ENCODE measurements around the gene NHLRC4.
"Not testable (repeated sequence)": the region's sequence is repeated elsewhere in the genome, so short reads cannot be mapped to it uniquely, and the experiment has no call there.

Gene NHLRC4

GRCh38 chr16:586047-586644 is 19.3 kb downstream of the NHLRC4 start:
- DNase-seq: peak; percentile 44

GRCh38 chr16:586645-587590 is 20.1 kb downstream of the NHLRC4 start:
- DNase-seq: peak; percentile 35

- peak; percentile 79 for DNase-seq
Observed at GRCh38 chr16:588639-588888, 21.8 kb downstream of the NHLRC4 start.

GRCh38 chr16:588889-589657 is 22.3 kb downstream of the NHLRC4 start:
- peak; percentile 99 for DNase-seq

GRCh38 chr16:589658-590187 is 22.9 kb downstream of the NHLRC4 start, which contains the start of gene RAB40C:
TSS of gene RAB40C (plus strand) at chr16:590066. CDS start at chr16:590292, 226 bp downstream.
- DNase-seq: peak; percentile 99

- DNase-seq: peak; percentile 69
Observed at GRCh38 chr16:590188-590814, 23.5 kb downstream of the NHLRC4 start.

- no peak for DNase-seq
Observed at GRCh38 chr16:590815-591200, 24.0 kb downstream of the NHLRC4 start.

GRCh38 chr16:591231-591630 is 24.4 kb downstream of the NHLRC4 start:
- no peak for DNase-seq

GRCh38 chr16:591892-592517 is 25.2 kb downstream of the NHLRC4 start:
- DNase-seq: no peak

- DNase-seq: no peak
Observed at GRCh38 chr16:592518-593306, 25.9 kb downstream of the NHLRC4 start.

GRCh38 chr16:593406-593805 is 26.6 kb downstream of the NHLRC4 start:
- no peak for DNase-seq

GRCh38 chr16:593807-594206 is 27.0 kb downstream of the NHLRC4 start:
- no peak for DNase-seq

- DNase-seq: no peak
Observed at GRCh38 chr16:595094-595528, 28.3 kb downstream of the NHLRC4 start.

GRCh38 chr16:595942-596735 is 29.3 kb downstream of the NHLRC4 start:
- DNase-seq: no peak

- no peak for DNase-seq
Observed at GRCh38 chr16:596736-597060, 29.9 kb downstream of the NHLRC4 start.

- DNase-seq: not testable (repeated sequence)
Observed at GRCh38 chr16:597655-598054, 30.9 kb downstream of the NHLRC4 start.

- no peak for DNase-seq
Observed at GRCh38 chr16:598823-599739, 32.3 kb downstream of the NHLRC4 start.

- peak; percentile 32 for DNase-seq
Observed at GRCh38 chr16:600781-601180, 34.0 kb downstream of the NHLRC4 start.

- DNase-seq: no peak
Observed at GRCh38 chr16:603933-604332, 37.1 kb downstream of the NHLRC4 start.
